ENCODE results near the gene NKG7.
A peak's percentile ranks its signal among the peaks of the same experiment; 100 is the strongest.

Gene NKG7

GRCh38 chr19:51364200-51365106 lies 8.0 kb downstream of the NKG7 start:
- DNase-seq (ENCODE audit: insufficient read length, low spot score) (no peak), FAIRE-seq (no peak)

- FAIRE-seq (no peak), DNase-seq (ENCODE audit: insufficient read length, low spot score) (no peak)
Measured at GRCh38 chr19:51361239-51361638, 11.2 kb downstream of the NKG7 start.

GRCh38 chr19:51359294-51359693 lies 13.2 kb downstream of the NKG7 start:
- FAIRE-seq (no peak), DNase-seq (ENCODE audit: insufficient read length, low spot score) (no peak)

- FAIRE-seq = no peak
- no peak for DNase-seq (ENCODE audit: insufficient read length, low spot score)
Measured at GRCh38 chr19:51357952-51358351, 14.5 kb downstream of the NKG7 start.

GRCh38 chr19:51356159-51356801 lies 16.2 kb downstream of the NKG7 start:
- FAIRE-seq (no peak), DNase-seq (ENCODE audit: insufficient read length, low spot score) (no peak)

GRCh38 chr19:51354742-51355148 lies 17.7 kb downstream of the NKG7 start:
- FAIRE-seq = no peak
- no peak for DNase-seq (ENCODE audit: insufficient read length, low spot score)

- DNase-seq (ENCODE audit: insufficient read length, low spot score) (no peak), FAIRE-seq (no peak)
Measured at GRCh38 chr19:51354103-51354741, 18.2 kb downstream of the NKG7 start.

- FAIRE-seq = no peak
- no peak for DNase-seq (ENCODE audit: insufficient read length, low spot score)
Measured at GRCh38 chr19:51352783-51353360, 19.6 kb downstream of the NKG7 start.

- no peak for FAIRE-seq
- no peak for DNase-seq (ENCODE audit: insufficient read length, low spot score)
Measured at GRCh38 chr19:51351266-51351990, 21.0 kb downstream of the NKG7 start.

- FAIRE-seq (no peak), DNase-seq (ENCODE audit: insufficient read length, low spot score) (no peak)
Measured at GRCh38 chr19:51347209-51347928, 25.1 kb downstream of the NKG7 start.

- no peak for FAIRE-seq
- no peak for DNase-seq (ENCODE audit: insufficient read length, low spot score)
Measured at GRCh38 chr19:51346742-51347141, 25.7 kb downstream of the NKG7 start.

- DNase-seq (ENCODE audit: insufficient read length, low spot score) (no peak), FAIRE-seq (no peak)
Measured at GRCh38 chr19:51345076-51345620, 27.3 kb downstream of the NKG7 start.

GRCh38 chr19:51342631-51343569 lies 29.6 kb downstream of the NKG7 start:
- FAIRE-seq = no peak
- no peak for DNase-seq (ENCODE audit: insufficient read length, low spot score)

- FAIRE-seq (no peak), DNase-seq (ENCODE audit: insufficient read length, low spot score) (no peak)
Measured at GRCh38 chr19:51341976-51342580, 30.4 kb downstream of the NKG7 start, which contains the start of gene VSIG10L. VSIG10L (minus strand) TSS chr19:51342139; CDS start chr19:51342124, 15 bp downstream.

- DNase-seq (ENCODE audit: insufficient read length, low spot score) (no peak), FAIRE-seq (no peak)
Measured at GRCh38 chr19:51341066-51341465, 31.4 kb downstream of the NKG7 start.

- DNase-seq (ENCODE audit: insufficient read length, low spot score) (peak; percentile 91), FAIRE-seq (peak; percentile 89)
Measured at GRCh38 chr19:51339687-51340656, 32.5 kb downstream of the NKG7 start.

- FAIRE-seq (no peak), DNase-seq (ENCODE audit: insufficient read length, low spot score) (no peak)
Measured at GRCh38 chr19:51339313-51339686, 33.2 kb downstream of the NKG7 start.

Data from HTR-8/SVneo (cell line).